Measurements from ENCODE around the gene SOX6.

- TF ChIP-seq CTCF (IDR thresholded peaks at IDR 0.05 in 4 of 5, conservative IDR thresholded peaks at IDR 0.05 in 1 of 5) (no peak), POLR2A (IDR thresholded peaks at IDR 0.05) (no peak)
Measured at GRCh38 chr11:16262645-16262955, 93.7 kb downstream of the SOX6 start.
